GM18526 (cell line): ENCODE data around the gene NMNAT1.

Experiments
- POLR2A ChIP-seq: IDR thresholded peaks from 3 replicates; pipeline ENCODE4 v1.6.1; 2011; ENCODE audit not compliant: insufficient read length; ENCODE audit errors: extremely low read depth

Gene NMNAT1

GRCh38 chr1:9910423-9911178, 32.7 kb upstream of the NMNAT1 start:
- TF ChIP-seq POLR2A: peak; percentile 59

- TF ChIP-seq POLR2A: no peak
These were observed 30.9 kb upstream of the NMNAT1 start for GRCh38 chr1:9912264-9912936.

GRCh38 chr1:9914610-9914937, 28.7 kb upstream of the NMNAT1 start:
- no peak for TF ChIP-seq POLR2A

GRCh38 chr1:9916452-9916851, 26.8 kb upstream of the NMNAT1 start:
- TF ChIP-seq POLR2A: no peak

- TF ChIP-seq POLR2A: no peak
These were observed 25.4 kb upstream of the NMNAT1 start for GRCh38 chr1:9917901-9918300.

- TF ChIP-seq POLR2A: no peak
These were observed 22.7 kb upstream of the NMNAT1 start for GRCh38 chr1:9920606-9921005.

GRCh38 chr1:9922342-9922741, 20.9 kb upstream of the NMNAT1 start:
- no peak for TF ChIP-seq POLR2A

GRCh38 chr1:9927259-9927658, 16.0 kb upstream of the NMNAT1 start:
- TF ChIP-seq POLR2A: no peak

GRCh38 chr1:9929431-9930385, 13.6 kb upstream of the NMNAT1 start:
- TF ChIP-seq POLR2A: no peak

GRCh38 chr1:9942399-9942938, 806 bp upstream of the NMNAT1 start:
- no peak for TF ChIP-seq POLR2A

- TF ChIP-seq POLR2A: no peak
These were observed 3.0 kb downstream of the NMNAT1 start for GRCh38 chr1:9946315-9946714.

- TF ChIP-seq POLR2A: no peak
These were observed 14.5 kb downstream of the NMNAT1 start for GRCh38 chr1:9957726-9958125.

- TF ChIP-seq POLR2A: no peak
These were observed 16.7 kb downstream of the NMNAT1 start for GRCh38 chr1:9960011-9960410.

- TF ChIP-seq POLR2A: no peak
These were observed 17.7 kb downstream of the NMNAT1 start for GRCh38 chr1:9960706-9961562.
